Liver (tissue), 9 donors: Measurements from ENCODE around the gene MTMR6. TPM values are rescaled to one million over a fixed set of nuclear protein-coding genes. Genes with fewer than 3 reads are reported as not detected.

Source experiments
- DNase-seq: peaks from one replicate; pipeline ENCODE4 v3.0.0-alpha.2; 2017; ENCODE audit warnings: low spot score
- H3K27ac ChIP-seq, 2 donors: one replicate each; pipeline ENCODE4 v1.7.0; 2013; ENCODE audit warnings: inconsistent platforms in 2 of 2, low read length in 2 of 2, control low read depth in 1 of 2, low read depth in 1 of 2, mild to moderate bottlenecking in 1 of 2
- H3K27me3 ChIP-seq, 4 donors: one replicate each; pipeline versions ENCODE4 v1.6.1 to v1.7.0; 2013; ENCODE audit warnings: low read length in 3 of 4, inconsistent platforms in 1 of 4, mild to moderate bottlenecking in 1 of 4, moderate library complexity in 1 of 4; ENCODE audit not compliant: control insufficient read depth in 4 of 4, insufficient read depth in 4 of 4
- H3K36me3 ChIP-seq, 4 donors: one replicate each; pipeline versions ENCODE4 v1.6.1 to v1.7.0; 2013; ENCODE audit warnings: low read length in 3 of 4, mild to moderate bottlenecking in 3 of 4, low read depth in 1 of 4, moderate library complexity in 1 of 4; ENCODE audit not compliant: control insufficient read depth in 4 of 4, insufficient read depth in 3 of 4
- H3K4me1 ChIP-seq, 4 donors: one replicate each; pipeline versions ENCODE4 v1.6.1 to v1.7.0; 2013; ENCODE audit warnings: low read length in 3 of 4, mild to moderate bottlenecking in 3 of 4, moderate library complexity in 1 of 4; ENCODE audit not compliant: control insufficient read depth in 4 of 4, insufficient read depth in 4 of 4
- H3K4me3 ChIP-seq, 3 donors: one replicate each; pipeline versions ENCODE4 v1.6.1 to v1.7.0; 2013; ENCODE audit warnings: low read length in 3 of 3, control low read depth in 1 of 3, low read depth in 1 of 3, mild to moderate bottlenecking in 1 of 3
- H3K9ac ChIP-seq, 2 donors: one replicate each; pipeline ENCODE4 v1.7.0; 2013; ENCODE audit warnings: low read length in 2 of 2, mild to moderate bottlenecking in 2 of 2, moderate library complexity in 2 of 2, control low read depth in 1 of 2, low read depth in 1 of 2
- H3K9me3 ChIP-seq, 4 donors: one replicate each; pipeline versions ENCODE4 v1.6.1 to v1.7.0; 2013; ENCODE audit warnings: low read length in 3 of 4; ENCODE audit not compliant: control insufficient read depth in 4 of 4
- EGR1 ChIP-seq, 2 donors: IDR thresholded peaks; 2 replicates each; pipeline ENCODE4 v1.6.1; 2016 to 2018; ENCODE audit warnings: antibody characterized with exemption in 2 of 2, low read depth in 2 of 2
- FOXA1 ChIP-seq: IDR thresholded peaks from 2 replicates; pipeline ENCODE4 v1.6.1; 2016; ENCODE audit warnings: antibody characterized with exemption
- FOXA2 ChIP-seq: IDR thresholded peaks from 2 replicates; pipeline ENCODE4 v1.6.1; 2016; ENCODE audit warnings: antibody characterized with exemption
- GABPA ChIP-seq, 2 donors: IDR thresholded peaks in 1 of 2; conservative IDR thresholded peaks in 1 of 2; 2 replicates each; pipeline ENCODE4 v1.6.1; 2016; ENCODE audit warnings: antibody characterized with exemption in 2 of 2, mild to moderate bottlenecking in 1 of 2, moderate library complexity in 1 of 2
- HNF4A ChIP-seq, 2 donors: conservative IDR thresholded peaks; 2 replicates each; pipeline ENCODE4 v1.6.1; 2016; ENCODE audit warnings: antibody characterized with exemption in 2 of 2, mild to moderate bottlenecking in 2 of 2
- HNF4G ChIP-seq: IDR thresholded peaks from 2 replicates; pipeline ENCODE4 v1.6.1; 2016; ENCODE audit warnings: antibody characterized with exemption
- JUND ChIP-seq, 2 donors: IDR thresholded peaks; 2 replicates each; pipeline ENCODE4 v1.6.1; 2016; ENCODE audit warnings: antibody characterized with exemption in 2 of 2
- NR2F2 ChIP-seq: IDR thresholded peaks from 2 replicates; pipeline ENCODE4 v1.6.1; 2016; ENCODE audit warnings: antibody characterized with exemption
- RXRA ChIP-seq, 2 donors: IDR thresholded peaks; 2 replicates each; pipeline ENCODE4 v1.6.1; 2017 to 2018; ENCODE audit warnings: antibody characterized with exemption in 2 of 2, mild to moderate bottlenecking in 1 of 2
- SP1 ChIP-seq: IDR thresholded peaks from 2 replicates; pipeline ENCODE4 v1.6.1; 2018; ENCODE audit warnings: antibody characterized with exemption, mild to moderate bottlenecking
- TAF1 ChIP-seq: conservative IDR thresholded peaks from 2 replicates; pipeline ENCODE4 v1.6.1; 2016; ENCODE audit warnings: antibody characterized with exemption, mild to moderate bottlenecking
- YY1 ChIP-seq: IDR thresholded peaks from 2 replicates; pipeline ENCODE4 v1.6.1; 2016; ENCODE audit warnings: antibody characterized with exemption, mild to moderate bottlenecking
- WGBS: extraction: QIAGEN DNeasy Blood & Tissue Kit; methylation state at CpG from one replicate; pipeline ENCODE4 v1.1.7; 2013; 5-methylcytosine and 5-hydroxymethylcytosine counted together
- polyA plus RNA-seq, 2 donors: library from polyadenylated mRNA; stranded (reverse) in 1 of 2; unstranded in 1 of 2; fragments of 200-250 nt in 1 of 2; fragments of >200 nt in 1 of 2; fragmentation: Nextera tagmentation in 1 of 2; extraction: Ambion mirVana in 1 of 2; gene quantifications; one replicate each; pipeline versions ENCODE4 v1.2.1 to v1.2.3, GENCODE V29; 2013 to 2015
- total RNA-seq, 2 donors: library from RNA; depleted of rRNA; stranded (reverse); fragments of >200 nt; gene quantifications; one replicate each; pipeline ENCODE4 v1.2.3, GENCODE V29; 2014
- TF ChIP-seq, protein P1 (sequence below): fragments of 150-350 bp; IDR thresholded peaks from 2 replicates; pipeline ENCODE4 v1.5.1; 2017; ENCODE audit warnings: improper control_type of control experiment, low read depth, low read length; ENCODE audit not compliant: missing input control
- TF ChIP-seq, protein P2 (sequence below): IDR thresholded peaks from 2 replicates; pipeline ENCODE4 v1.6.1; 2016; ENCODE audit warnings: antibody characterized with exemption
- TF ChIP-seq, protein P3 (sequence below): IDR thresholded peaks from 2 replicates; pipeline ENCODE4 v1.6.1; 2016; ENCODE audit warnings: antibody characterized with exemption
- TF ChIP-seq, protein P4 (sequence below): IDR thresholded peaks from 2 replicates; pipeline ENCODE4 v1.6.1; 2016; ENCODE audit warnings: antibody characterized with exemption
- TF ChIP-seq, protein P5 (sequence below): IDR thresholded peaks from 2 replicates; pipeline ENCODE4 v1.6.1; 2016; ENCODE audit warnings: antibody characterized with exemption, mild to moderate bottlenecking
- donor health status: healthy.
- donor health status: healthy.
- donor health status: healthy.
- donor health status: healthy.
- donor health status: healthy.

The MTMR6 gene
- total and polyA plus RNA-seq, 4 donors = 5.3 to 12.6 (median 7.6) TPM

DNA sequence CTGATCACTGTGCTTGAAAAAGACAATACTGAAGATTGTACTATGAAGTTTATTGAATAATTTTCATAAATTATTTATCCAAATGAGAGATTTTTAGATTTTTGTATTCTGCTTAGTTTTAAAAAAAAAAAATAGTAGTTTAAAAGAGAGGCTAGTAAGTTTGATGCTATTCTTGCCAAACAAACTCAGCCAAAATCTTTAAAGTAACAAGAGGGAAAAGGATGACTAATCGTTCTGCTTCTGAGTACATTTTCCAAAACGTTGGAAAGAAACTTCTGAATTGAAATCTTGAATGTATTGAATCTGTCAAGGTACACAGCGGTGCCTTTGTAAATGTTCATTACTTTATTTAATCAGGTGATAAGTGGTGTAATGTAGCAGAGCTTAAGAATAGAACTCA lies 48.6 kb upstream of the MTMR6 start:
- Histone ChIP-seq H3K27ac (no peak overlapping the region), H3K36me3 (peaks cover 2 to 39% (median 35%) of the 10 kb centered on the region in 4 donors), H3K4me3 (no peak overlapping the region), H3K9me3 (no peaks in the 10 kb centered on the region), H3K4me1 (no peaks in the 10 kb centered on the region), H3K9ac (no peak overlapping the region), H3K27me3 (no peaks in the 10 kb centered on the region)
- WGBS = 74% methylated on average over 3 of the region's 3 CpGs
- TF ChIP-seq, protein P1, sequence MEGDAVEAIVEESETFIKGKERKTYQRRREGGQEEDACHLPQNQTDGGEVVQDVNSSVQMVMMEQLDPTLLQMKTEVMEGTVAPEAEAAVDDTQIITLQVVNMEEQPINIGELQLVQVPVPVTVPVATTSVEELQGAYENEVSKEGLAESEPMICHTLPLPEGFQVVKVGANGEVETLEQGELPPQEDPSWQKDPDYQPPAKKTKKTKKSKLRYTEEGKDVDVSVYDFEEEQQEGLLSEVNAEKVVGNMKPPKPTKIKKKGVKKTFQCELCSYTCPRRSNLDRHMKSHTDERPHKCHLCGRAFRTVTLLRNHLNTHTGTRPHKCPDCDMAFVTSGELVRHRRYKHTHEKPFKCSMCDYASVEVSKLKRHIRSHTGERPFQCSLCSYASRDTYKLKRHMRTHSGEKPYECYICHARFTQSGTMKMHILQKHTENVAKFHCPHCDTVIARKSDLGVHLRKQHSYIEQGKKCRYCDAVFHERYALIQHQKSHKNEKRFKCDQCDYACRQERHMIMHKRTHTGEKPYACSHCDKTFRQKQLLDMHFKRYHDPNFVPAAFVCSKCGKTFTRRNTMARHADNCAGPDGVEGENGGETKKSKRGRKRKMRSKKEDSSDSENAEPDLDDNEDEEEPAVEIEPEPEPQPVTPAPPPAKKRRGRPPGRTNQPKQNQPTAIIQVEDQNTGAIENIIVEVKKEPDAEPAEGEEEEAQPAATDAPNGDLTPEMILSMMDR = no peak
- TF ChIP-seq, protein P2, sequence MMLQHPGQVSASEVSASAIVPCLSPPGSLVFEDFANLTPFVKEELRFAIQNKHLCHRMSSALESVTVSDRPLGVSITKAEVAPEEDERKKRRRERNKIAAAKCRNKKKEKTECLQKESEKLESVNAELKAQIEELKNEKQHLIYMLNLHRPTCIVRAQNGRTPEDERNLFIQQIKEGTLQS = no peak
- TF ChIP-seq HNF4A (conservative IDR thresholded peaks at IDR 0.05) (no peak), FOXA2 (no peak), NR2F2 (no peak), FOXA1 (no peak)
- TF ChIP-seq, protein P3, sequence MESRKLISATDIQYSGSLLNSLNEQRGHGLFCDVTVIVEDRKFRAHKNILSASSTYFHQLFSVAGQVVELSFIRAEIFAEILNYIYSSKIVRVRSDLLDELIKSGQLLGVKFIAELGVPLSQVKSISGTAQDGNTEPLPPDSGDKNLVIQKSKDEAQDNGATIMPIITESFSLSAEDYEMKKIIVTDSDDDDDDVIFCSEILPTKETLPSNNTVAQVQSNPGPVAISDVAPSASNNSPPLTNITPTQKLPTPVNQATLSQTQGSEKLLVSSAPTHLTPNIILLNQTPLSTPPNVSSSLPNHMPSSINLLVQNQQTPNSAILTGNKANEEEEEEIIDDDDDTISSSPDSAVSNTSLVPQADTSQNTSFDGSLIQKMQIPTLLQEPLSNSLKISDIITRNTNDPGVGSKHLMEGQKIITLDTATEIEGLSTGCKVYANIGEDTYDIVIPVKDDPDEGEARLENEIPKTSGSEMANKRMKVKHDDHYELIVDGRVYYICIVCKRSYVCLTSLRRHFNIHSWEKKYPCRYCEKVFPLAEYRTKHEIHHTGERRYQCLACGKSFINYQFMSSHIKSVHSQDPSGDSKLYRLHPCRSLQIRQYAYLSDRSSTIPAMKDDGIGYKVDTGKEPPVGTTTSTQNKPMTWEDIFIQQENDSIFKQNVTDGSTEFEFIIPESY = no peak
- DNase-seq = no peak

DNA sequence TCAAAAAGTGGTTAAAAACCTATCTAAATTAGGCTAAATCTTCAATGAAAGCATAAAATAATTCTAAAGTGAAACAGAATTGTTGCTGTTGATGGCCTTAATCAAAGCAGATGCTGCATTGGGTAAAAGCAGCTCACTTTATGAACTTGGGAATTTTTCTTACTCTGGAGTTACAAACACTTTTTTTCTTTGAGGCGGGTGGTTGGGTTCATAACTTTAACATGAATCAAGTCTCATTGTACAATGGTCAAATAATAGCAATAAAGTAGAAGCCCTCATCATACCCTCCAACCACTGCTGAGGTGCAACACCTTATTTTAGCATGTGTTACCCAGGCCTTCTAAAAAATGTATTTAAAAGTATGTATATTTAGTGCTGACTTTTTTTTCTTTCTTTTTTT lies 43.3 kb upstream of the MTMR6 start:
- DNase-seq = no peak

DNA sequence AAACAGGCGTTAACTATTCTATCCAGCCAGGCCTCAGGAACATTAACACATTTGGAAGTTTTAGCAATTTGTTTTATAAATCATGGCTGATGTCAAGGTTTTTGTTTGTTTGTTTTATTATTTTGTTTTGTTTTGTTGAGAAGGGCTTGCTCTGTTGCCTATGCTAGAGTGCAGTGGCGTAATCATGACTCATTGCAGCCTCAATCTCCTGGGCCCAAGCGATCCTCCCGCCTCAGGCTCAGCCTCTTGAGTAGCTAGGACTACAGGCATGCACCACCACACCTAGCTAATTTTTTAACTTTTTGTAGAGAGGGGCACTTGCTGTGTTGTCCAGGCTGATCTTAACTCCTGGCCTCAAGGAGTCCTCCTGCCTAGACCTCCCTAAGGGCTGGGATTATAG lies 42.4 kb upstream of the MTMR6 start:
- H3K27ac ChIP-seq = no peak overlapping the region
- no peaks in the 10 kb centered on the region for H3K27me3 ChIP-seq
- H3K4me1 ChIP-seq = no peaks in the 10 kb centered on the region
- peaks cover 3 to 64% (median 57%) of the 10 kb centered on the region in 4 donors for H3K36me3 ChIP-seq
- 98% methylated on average over 4 of the region's 4 CpGs for WGBS
- H3K9ac ChIP-seq = no peak overlapping the region
- DNase-seq = no peak
- no peaks in the 10 kb centered on the region for H3K9me3 ChIP-seq
- H3K4me3 ChIP-seq = no peak overlapping the region
- TF ChIP-seq, protein P2 = no peak
- TF ChIP-seq GABPA (IDR thresholded peaks at IDR 0.05 in 1 of 2, conservative IDR thresholded peaks at IDR 0.05 in 1 of 2) (no peak), JUND (IDR thresholded peaks at IDR 0.05) (no peak), RXRA (IDR thresholded peaks at IDR 0.05) (no peak), EGR1 (IDR thresholded peaks at IDR 0.05; ENCODE audit: low read depth in 2 of 2) (no peak), NR2F2 (no peak), SP1 (no peak), HNF4G (no peak), TAF1 (no peak)
- TF ChIP-seq, protein P4, sequence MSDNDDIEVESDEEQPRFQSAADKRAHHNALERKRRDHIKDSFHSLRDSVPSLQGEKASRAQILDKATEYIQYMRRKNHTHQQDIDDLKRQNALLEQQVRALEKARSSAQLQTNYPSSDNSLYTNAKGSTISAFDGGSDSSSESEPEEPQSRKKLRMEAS = no peak
- TF ChIP-seq, protein P5, sequence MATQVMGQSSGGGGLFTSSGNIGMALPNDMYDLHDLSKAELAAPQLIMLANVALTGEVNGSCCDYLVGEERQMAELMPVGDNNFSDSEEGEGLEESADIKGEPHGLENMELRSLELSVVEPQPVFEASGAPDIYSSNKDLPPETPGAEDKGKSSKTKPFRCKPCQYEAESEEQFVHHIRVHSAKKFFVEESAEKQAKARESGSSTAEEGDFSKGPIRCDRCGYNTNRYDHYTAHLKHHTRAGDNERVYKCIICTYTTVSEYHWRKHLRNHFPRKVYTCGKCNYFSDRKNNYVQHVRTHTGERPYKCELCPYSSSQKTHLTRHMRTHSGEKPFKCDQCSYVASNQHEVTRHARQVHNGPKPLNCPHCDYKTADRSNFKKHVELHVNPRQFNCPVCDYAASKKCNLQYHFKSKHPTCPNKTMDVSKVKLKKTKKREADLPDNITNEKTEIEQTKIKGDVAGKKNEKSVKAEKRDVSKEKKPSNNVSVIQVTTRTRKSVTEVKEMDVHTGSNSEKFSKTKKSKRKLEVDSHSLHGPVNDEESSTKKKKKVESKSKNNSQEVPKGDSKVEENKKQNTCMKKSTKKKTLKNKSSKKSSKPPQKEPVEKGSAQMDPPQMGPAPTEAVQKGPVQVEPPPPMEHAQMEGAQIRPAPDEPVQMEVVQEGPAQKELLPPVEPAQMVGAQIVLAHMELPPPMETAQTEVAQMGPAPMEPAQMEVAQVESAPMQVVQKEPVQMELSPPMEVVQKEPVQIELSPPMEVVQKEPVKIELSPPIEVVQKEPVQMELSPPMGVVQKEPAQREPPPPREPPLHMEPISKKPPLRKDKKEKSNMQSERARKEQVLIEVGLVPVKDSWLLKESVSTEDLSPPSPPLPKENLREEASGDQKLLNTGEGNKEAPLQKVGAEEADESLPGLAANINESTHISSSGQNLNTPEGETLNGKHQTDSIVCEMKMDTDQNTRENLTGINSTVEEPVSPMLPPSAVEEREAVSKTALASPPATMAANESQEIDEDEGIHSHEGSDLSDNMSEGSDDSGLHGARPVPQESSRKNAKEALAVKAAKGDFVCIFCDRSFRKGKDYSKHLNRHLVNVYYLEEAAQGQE = no peak

More for the DNA sequence above, 43.3 kb upstream of the MTMR6 start:
- Histone ChIP-seq H3K36me3 (peaks cover 3 to 59% (median 50%) of the 10 kb centered on the region in 4 donors), H3K4me1 (no peaks in the 10 kb centered on the region), H3K4me3 (no peak overlapping the region), H3K27me3 (no peaks in the 10 kb centered on the region), H3K9ac (no peak overlapping the region), H3K27ac (no peak overlapping the region), H3K9me3 (no peaks in the 10 kb centered on the region)
- TF ChIP-seq YY1 (no peak), GABPA (IDR thresholded peaks at IDR 0.05 in 1 of 2, conservative IDR thresholded peaks at IDR 0.05 in 1 of 2) (no peak), TAF1 (no peak), RXRA (IDR thresholded peaks at IDR 0.05) (no peak)
- TF ChIP-seq, protein P1 = no peak
- WGBS = 98% methylated on average over 1 of the region's 1 CpG
